Measurements from ENCODE around the gene SPOCK2.
A peak's percentile ranks its signal among the peaks of the same experiment; 100 is the strongest.
"Not testable (repeated sequence)": the region's sequence is repeated elsewhere in the genome, so short reads cannot be mapped to it uniquely, and the experiment has no call there.

Gene SPOCK2, protein sequence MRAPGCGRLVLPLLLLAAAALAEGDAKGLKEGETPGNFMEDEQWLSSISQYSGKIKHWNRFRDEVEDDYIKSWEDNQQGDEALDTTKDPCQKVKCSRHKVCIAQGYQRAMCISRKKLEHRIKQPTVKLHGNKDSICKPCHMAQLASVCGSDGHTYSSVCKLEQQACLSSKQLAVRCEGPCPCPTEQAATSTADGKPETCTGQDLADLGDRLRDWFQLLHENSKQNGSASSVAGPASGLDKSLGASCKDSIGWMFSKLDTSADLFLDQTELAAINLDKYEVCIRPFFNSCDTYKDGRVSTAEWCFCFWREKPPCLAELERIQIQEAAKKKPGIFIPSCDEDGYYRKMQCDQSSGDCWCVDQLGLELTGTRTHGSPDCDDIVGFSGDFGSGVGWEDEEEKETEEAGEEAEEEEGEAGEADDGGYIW

DNA sequence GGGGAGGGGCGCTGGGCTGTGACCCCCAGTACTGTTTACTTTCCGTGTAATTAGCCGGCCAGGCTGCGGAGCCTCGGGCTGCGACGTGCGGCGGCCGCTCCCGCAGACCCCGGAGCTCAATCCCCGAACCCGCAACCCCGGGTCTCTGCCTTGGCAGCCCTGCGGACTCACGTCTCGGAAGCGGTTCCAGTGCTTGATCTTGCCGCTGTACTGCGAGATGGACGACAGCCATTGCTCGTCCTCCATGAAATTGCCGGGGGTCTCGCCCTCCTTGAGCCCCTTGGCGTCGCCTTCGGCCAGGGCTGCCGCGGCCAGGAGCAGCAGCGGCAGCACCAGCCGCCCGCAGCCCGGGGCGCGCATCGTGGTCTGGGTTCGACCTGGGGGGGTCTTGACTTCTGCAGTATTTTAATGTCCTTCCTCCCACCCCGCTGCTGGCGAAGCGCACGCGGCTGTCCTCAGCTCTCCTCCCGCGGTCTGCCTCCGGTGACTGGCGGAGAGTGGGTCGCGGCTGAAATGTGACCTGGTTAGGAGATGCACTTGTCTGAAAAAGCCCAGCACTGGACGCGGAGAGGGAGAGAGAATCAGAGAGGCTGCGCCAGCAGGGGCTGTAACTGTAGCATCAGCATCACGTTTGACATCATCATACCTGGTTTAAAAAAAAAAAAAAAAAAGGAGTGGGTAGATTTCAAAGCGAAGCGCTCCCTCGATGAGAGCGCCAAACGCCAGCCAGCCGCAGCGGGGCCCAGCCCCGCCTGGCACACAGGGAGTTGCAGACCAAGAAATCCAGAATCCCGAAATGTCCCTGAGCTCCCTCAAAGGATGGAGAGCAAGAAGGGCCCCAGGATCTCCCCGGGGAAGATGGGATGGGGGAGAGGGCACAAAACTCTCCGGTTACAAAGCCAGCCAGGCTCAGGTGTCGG lies at the start of gene SPOCK2:
TSS of gene SPOCK2 (minus strand) at position 583 of the 920 bp plus-strand sequence. CDS start at position 360, 223 bp downstream.
- Mint-ChIP-seq H3K27ac (peak within 1 kb of the TSS; percentile 100), H3K4me1 (ENCODE audit: low read depth) (peaks cover 63% of the 10 kb centered on the region), H3K27me3 (no peaks in the 10 kb centered on the region), H3K4me3 (peak within 1 kb of the TSS; percentile 100), H3K9me3 (ENCODE audit: low read depth) (no peaks in the 10 kb centered on the region), H3K36me3 (peaks cover 2% of the 10 kb centered on the region)

- no peak overlapping the region for H3K4me3 Mint-ChIP-seq
- H3K27me3 Mint-ChIP-seq: no peaks in the 10 kb centered on the region
- no peaks in the 10 kb centered on the region for H3K9me3 Mint-ChIP-seq (ENCODE audit: low read depth)
- H3K4me1 Mint-ChIP-seq (ENCODE audit: low read depth): peaks cover 39% of the 10 kb centered on the region
- H3K27ac Mint-ChIP-seq: no peak overlapping the region
- H3K36me3 Mint-ChIP-seq: peaks cover 4% of the 10 kb centered on the region
Observed at GRCh38 chr10:72137583-72137982, 49.2 kb upstream of the SPOCK2 start.

DNA sequence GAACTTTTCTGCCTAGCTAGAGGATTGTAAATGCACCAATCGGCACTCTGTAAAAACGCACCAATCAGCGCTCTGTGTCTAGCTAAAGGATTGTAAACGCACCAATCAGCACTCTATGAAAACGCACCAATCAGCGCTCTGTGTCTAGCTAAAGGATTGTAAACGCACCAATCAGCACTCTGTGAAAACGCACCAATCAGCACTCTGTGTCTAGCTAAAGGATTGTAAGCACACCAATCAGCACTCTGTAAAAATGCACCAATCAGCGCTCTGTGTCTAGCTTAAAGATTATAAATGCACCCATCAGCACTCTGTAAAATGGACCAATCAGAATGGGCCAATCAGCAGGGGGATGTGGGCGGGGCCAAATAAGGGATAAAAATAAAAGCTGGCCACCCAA lies 47.9 kb upstream of the SPOCK2 start:
- not testable (repeated sequence) for H3K36me3 Mint-ChIP-seq; H3K27me3 Mint-ChIP-seq; H3K4me3 Mint-ChIP-seq; H3K27ac Mint-ChIP-seq; H3K9me3 Mint-ChIP-seq (ENCODE audit: low read depth)
- H3K4me1 Mint-ChIP-seq (ENCODE audit: low read depth): peaks cover 46% of the 10 kb centered on the region

DNA sequence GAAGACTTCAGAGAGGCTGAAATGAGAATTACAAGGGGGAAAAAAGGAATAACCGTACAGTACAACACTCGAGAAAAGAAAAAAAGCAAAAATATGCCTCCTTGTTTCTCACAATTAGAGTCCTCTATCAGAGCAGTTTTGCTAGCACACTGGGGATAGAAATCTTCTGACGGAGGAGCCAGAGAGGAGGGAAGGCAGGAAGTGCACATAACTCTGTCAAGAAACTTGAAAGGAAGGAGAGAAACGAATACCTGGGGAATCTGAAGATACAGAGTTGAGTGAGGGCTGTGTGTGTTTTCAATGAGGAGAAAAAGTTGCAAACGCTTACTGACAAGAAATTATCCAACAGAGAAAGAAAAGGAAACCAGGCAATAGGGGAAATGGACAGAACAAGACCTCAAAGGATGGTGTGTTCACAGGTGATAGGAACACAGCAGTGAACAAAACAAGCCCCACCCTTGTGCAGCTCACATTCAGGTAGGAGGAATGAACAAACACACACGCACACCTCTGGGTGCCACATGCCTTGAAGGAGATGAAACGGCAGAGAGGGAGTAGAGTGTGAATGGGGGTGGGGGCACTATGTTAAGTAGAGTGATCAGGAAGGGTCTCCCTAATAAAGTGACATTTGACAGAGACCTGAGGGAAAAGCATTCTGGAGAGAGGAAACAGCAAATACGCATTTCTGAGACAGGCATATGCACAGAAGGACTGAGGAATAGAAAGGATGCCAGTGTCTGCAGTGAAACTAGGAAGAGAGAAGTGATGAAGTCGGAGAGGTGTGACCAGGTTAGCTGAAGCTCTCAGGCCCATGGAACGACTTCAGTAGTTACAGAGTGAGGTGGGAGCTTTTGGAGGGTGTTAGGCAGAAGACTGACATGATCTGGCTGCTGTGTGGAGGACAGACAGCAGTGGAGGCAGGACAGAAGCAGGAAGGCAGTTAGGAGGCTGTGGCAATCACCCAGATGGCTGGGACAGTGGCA lies 46.7 kb upstream of the SPOCK2 start:
- peak overlapping the region; percentile 74 for H3K27ac Mint-ChIP-seq
- H3K4me3 Mint-ChIP-seq: peak overlapping the region; percentile 40
- peaks cover 4% of the 10 kb centered on the region for H3K36me3 Mint-ChIP-seq
- peaks cover 44% of the 10 kb centered on the region for H3K4me1 Mint-ChIP-seq (ENCODE audit: low read depth)
- H3K9me3 Mint-ChIP-seq (ENCODE audit: low read depth): no peaks in the 10 kb centered on the region
- H3K27me3 Mint-ChIP-seq: no peaks in the 10 kb centered on the region

DNA sequence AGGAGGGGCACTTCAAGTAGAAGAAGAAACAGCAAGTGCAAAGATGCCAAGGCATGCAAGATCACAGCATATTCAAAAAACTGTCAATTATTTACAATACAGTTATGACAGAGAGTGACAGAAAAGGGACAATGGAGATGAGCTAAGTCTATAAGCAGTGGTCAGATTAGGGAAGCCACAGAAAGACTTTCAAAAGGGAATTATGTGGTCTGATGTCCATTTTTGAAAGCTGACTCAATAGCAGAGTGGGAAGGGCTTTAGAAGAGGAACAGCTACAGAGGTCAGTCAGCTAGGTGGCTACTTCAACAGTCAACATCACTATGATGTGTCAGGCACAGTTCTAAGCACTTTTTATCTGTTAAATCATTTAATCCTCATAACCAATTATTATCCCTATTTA lies 45.2 kb upstream of the SPOCK2 start:
- H3K9me3 Mint-ChIP-seq (ENCODE audit: low read depth): no peaks in the 10 kb centered on the region
- peaks cover 4% of the 10 kb centered on the region for H3K36me3 Mint-ChIP-seq
- peak overlapping the region; percentile 28 for H3K27ac Mint-ChIP-seq

GRCh38 chr10:72132854-72133253 lies 44.5 kb upstream of the SPOCK2 start:
- peaks cover 42% of the 10 kb centered on the region for H3K4me1 Mint-ChIP-seq (ENCODE audit: low read depth)
- H3K9me3 Mint-ChIP-seq (ENCODE audit: low read depth): no peaks in the 10 kb centered on the region
- peak overlapping the region; percentile 42 for H3K27ac Mint-ChIP-seq
- H3K36me3 Mint-ChIP-seq: peaks cover 6% of the 10 kb centered on the region
- no peaks in the 10 kb centered on the region for H3K27me3 Mint-ChIP-seq
- peak overlapping the region; percentile 11 for H3K4me3 Mint-ChIP-seq

More for the DNA sequence above, 45.2 kb upstream of the SPOCK2 start:
- peaks cover 44% of the 10 kb centered on the region for H3K4me1 Mint-ChIP-seq (ENCODE audit: low read depth)
- H3K27me3 Mint-ChIP-seq: no peaks in the 10 kb centered on the region
- no peak overlapping the region for H3K4me3 Mint-ChIP-seq

DNA sequence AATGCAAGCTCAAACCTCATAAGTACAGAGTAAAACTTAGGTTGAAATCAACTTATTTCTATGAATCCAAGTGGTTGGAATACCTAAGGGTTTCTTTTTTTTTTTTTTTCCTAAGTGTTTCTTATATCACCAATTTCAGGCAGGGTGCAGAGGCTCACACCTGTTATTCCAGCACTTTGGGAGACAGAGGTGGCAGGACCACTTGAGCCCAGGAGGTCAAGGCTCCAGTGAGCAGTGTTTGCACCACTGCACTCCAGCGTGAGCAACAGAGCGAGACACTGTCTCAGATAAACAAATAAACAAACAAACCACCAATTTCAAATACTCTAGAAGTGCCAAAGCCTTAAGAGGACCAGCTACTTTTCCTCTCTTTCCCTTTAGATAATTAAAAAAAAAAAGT lies 39.2 kb upstream of the SPOCK2 start:
- no peaks in the 10 kb centered on the region for H3K9me3 Mint-ChIP-seq (ENCODE audit: low read depth)
- no peak overlapping the region for H3K4me3 Mint-ChIP-seq
- H3K4me1 Mint-ChIP-seq (ENCODE audit: low read depth): peaks cover 34% of the 10 kb centered on the region
- peaks cover 6% of the 10 kb centered on the region for H3K36me3 Mint-ChIP-seq
- H3K27ac Mint-ChIP-seq: no peak overlapping the region
- H3K27me3 Mint-ChIP-seq: no peaks in the 10 kb centered on the region

GRCh38 chr10:72126872-72127232 lies 38.5 kb upstream of the SPOCK2 start:
- Mint-ChIP-seq H3K36me3 (peaks cover 6% of the 10 kb centered on the region), H3K27ac (peak overlapping the region; percentile 56), H3K27me3 (no peaks in the 10 kb centered on the region), H3K4me3 (no peak overlapping the region), H3K9me3 (ENCODE audit: low read depth) (no peaks in the 10 kb centered on the region), H3K4me1 (ENCODE audit: low read depth) (peaks cover 34% of the 10 kb centered on the region)

DNA sequence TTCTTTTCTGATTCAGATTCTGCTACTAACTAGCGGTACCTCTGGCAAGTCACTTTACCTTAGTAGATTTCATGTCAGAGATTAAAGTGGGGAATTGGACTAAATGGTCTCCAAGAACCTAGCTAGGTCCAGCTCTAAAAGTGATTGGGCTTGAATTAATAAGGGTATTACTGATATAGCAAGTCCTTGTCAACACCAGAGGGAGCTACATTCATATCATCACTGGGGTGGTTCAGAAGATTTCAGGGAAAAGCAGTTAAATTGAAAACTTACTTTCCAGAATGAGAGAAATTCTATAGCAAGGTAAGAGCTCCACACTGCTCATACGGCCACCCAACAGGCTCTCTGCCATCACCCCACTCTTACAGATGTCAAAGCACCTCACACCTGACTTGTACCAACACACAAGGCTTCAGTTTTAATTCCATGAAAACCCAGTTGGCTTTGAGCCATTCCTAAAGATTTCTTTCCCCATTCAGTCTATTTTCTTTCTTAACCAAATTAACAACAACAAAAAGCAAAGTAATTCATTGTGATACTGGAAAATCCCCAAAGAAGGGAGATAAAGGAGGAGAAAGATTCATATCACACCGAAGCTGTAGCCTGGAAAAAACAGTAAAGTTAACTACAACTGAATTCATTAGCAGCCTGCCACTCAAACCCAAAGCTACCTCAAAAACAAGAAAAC lies 38.0 kb upstream of the SPOCK2 start:
- peaks cover 39% of the 10 kb centered on the region for H3K4me1 Mint-ChIP-seq (ENCODE audit: low read depth)
- peaks cover 6% of the 10 kb centered on the region for H3K36me3 Mint-ChIP-seq
- H3K9me3 Mint-ChIP-seq (ENCODE audit: low read depth): no peaks in the 10 kb centered on the region
- H3K27me3 Mint-ChIP-seq: no peaks in the 10 kb centered on the region
- no peak overlapping the region for H3K4me3 Mint-ChIP-seq
- peak overlapping the region; percentile 56 for H3K27ac Mint-ChIP-seq

- Mint-ChIP-seq H3K27me3 (no peaks in the 10 kb centered on the region), H3K27ac (peak overlapping the region; percentile 50), H3K9me3 (ENCODE audit: low read depth) (no peaks in the 10 kb centered on the region), H3K4me3 (no peak overlapping the region), H3K4me1 (ENCODE audit: low read depth) (peaks cover 43% of the 10 kb centered on the region), H3K36me3 (peaks cover 11% of the 10 kb centered on the region)
Observed at GRCh38 chr10:72124989-72125388, 36.6 kb upstream of the SPOCK2 start.

- no peak overlapping the region for H3K4me3 Mint-ChIP-seq
- no peaks in the 10 kb centered on the region for H3K9me3 Mint-ChIP-seq (ENCODE audit: low read depth)
- H3K4me1 Mint-ChIP-seq (ENCODE audit: low read depth): peaks cover 42% of the 10 kb centered on the region
- peaks cover 15% of the 10 kb centered on the region for H3K36me3 Mint-ChIP-seq
- H3K27me3 Mint-ChIP-seq: no peaks in the 10 kb centered on the region
- peak overlapping the region; percentile 50 for H3K27ac Mint-ChIP-seq
Observed at GRCh38 chr10:72124381-72124780, 36.0 kb upstream of the SPOCK2 start.

- Mint-ChIP-seq H3K27ac (no peak overlapping the region), H3K27me3 (no peaks in the 10 kb centered on the region), H3K4me1 (ENCODE audit: low read depth) (peaks cover 43% of the 10 kb centered on the region), H3K4me3 (no peak overlapping the region), H3K36me3 (peaks cover 15% of the 10 kb centered on the region), H3K9me3 (ENCODE audit: low read depth) (no peaks in the 10 kb centered on the region)
Observed at GRCh38 chr10:72123616-72124015, 35.3 kb upstream of the SPOCK2 start.

- Mint-ChIP-seq H3K27ac (peak overlapping the region; percentile 82), H3K4me1 (ENCODE audit: low read depth) (peaks cover 43% of the 10 kb centered on the region), H3K4me3 (peak overlapping the region; percentile 20), H3K27me3 (no peaks in the 10 kb centered on the region), H3K9me3 (ENCODE audit: low read depth) (no peaks in the 10 kb centered on the region), H3K36me3 (peaks cover 15% of the 10 kb centered on the region)
Observed at GRCh38 chr10:72122221-72122620, 33.9 kb upstream of the SPOCK2 start.

DNA sequence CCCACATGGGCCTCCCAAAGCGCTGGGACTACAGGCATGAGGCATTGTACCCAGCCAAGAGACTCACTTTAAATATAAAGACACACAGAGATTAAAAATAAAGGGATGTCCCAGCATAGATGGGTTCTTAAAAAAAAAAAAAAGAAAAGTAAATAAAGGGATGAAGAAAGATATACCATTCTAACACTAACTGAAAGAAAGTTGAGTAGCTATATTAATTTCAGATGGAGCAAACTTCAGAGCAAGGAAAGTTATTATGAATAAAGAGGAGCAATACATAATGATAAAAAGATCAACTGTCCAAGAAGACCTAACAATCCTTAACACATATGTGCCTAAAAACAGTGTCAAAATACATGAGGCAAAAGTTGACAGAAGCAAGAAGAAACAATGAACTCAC lies 33.0 kb upstream of the SPOCK2 start:
- no peak overlapping the region for H3K4me3 Mint-ChIP-seq
- peaks cover 41% of the 10 kb centered on the region for H3K4me1 Mint-ChIP-seq (ENCODE audit: low read depth)
- H3K36me3 Mint-ChIP-seq: peaks cover 14% of the 10 kb centered on the region
- peaks cover 2% of the 10 kb centered on the region for H3K9me3 Mint-ChIP-seq (ENCODE audit: low read depth)
- no peaks in the 10 kb centered on the region for H3K27me3 Mint-ChIP-seq
- peak overlapping the region; percentile 82 for H3K27ac Mint-ChIP-seq
